SHP77 treated with DMSO at 0.1 percent for 48 hours (cell line): ENCODE data around the gene CCDC197.

Experiments used
- DNase-seq: peaks from one replicate; lab custom pipeline; 2025; lab: John Stamatoyannopoulos, UW

The CCDC197 gene

GRCh38 chr14:94043111-94043755 is 46.1 kb downstream of the CCDC197 start:
- DNase-seq, result no peak

GRCh38 chr14:94043756-94044475 is 46.8 kb downstream of the CCDC197 start:
- no peak for DNase-seq

- no peak for DNase-seq
Measured at GRCh38 chr14:94044476-94045091, 47.5 kb downstream of the CCDC197 start.

- no peak for DNase-seq
Measured at GRCh38 chr14:94045101-94045500, 48.0 kb downstream of the CCDC197 start.

- no peak for DNase-seq
Measured at GRCh38 chr14:94045563-94046345, 48.7 kb downstream of the CCDC197 start.

- DNase-seq, result no peak
Measured at GRCh38 chr14:94046696-94047250, 49.7 kb downstream of the CCDC197 start.

- no peak for DNase-seq
Measured at GRCh38 chr14:94047581-94047980, 50.5 kb downstream of the CCDC197 start.

GRCh38 chr14:94048691-94049624 is 51.9 kb downstream of the CCDC197 start:
- no peak for DNase-seq

- no peak for DNase-seq
Measured at GRCh38 chr14:94049625-94050023, 52.5 kb downstream of the CCDC197 start.

GRCh38 chr14:94050231-94050880 is 53.3 kb downstream of the CCDC197 start:
- DNase-seq, result no peak

- no peak for DNase-seq
Measured at GRCh38 chr14:94051115-94051514, 54.0 kb downstream of the CCDC197 start.

- no peak for DNase-seq
Measured at GRCh38 chr14:94051779-94052178, 54.7 kb downstream of the CCDC197 start.

GRCh38 chr14:94052199-94052598 is 55.1 kb downstream of the CCDC197 start:
- no peak for DNase-seq

- no peak for DNase-seq
Measured at GRCh38 chr14:94052662-94053061, 55.6 kb downstream of the CCDC197 start.

- DNase-seq, result no peak
Measured at GRCh38 chr14:94054401-94054800, 57.3 kb downstream of the CCDC197 start.

- no peak for DNase-seq
Measured at GRCh38 chr14:94054936-94055335, 57.8 kb downstream of the CCDC197 start.

GRCh38 chr14:94056579-94057308 is 59.6 kb downstream of the CCDC197 start:
- no peak for DNase-seq

- DNase-seq, result no peak
Measured at GRCh38 chr14:94058128-94058673, 61.1 kb downstream of the CCDC197 start.
